ENCODE data around the gene KIRREL2. TPM values are rescaled to one million over a fixed set of nuclear protein-coding genes. Genes with fewer than 3 reads are reported as not detected.

KIRREL2 gene
- total and polyA plus RNA-seq, 2 of the 8 experiments (the other 6 are each of a cell fraction or from before 2014, with no cell fraction given): 2.4 to 4.6 TPM

DNA sequence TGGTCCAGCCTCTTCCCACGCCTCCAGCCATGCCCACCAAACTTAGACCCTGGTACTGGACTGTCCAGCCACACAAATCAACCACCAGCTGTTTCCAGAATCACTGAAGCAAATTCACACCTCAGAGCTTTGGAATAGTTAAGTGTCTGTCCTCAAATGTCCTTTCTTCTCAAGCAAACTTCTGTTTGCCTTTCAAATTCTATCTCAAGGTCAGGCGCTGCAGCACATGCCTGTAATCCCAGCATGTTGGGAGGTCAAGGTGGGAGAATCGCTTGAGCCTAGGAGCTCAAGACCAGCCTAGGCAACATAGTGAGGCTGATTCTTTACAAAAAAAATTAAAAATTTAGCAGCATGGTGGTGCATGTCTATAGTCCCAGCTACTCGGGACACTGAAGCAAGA lies 24.7 kb upstream of the KIRREL2 start:
- Histone ChIP-seq H2AK5ac (ENCODE audit: low read depth, low read length) (no peak overlapping the region), H3K4me1 (replicated peaks in 1 of 4; ENCODE audit: control insufficient read depth in 3 of 4, insufficient read depth in 4 of 4, low read length in 3 of 4) (no peaks in the 10 kb centered on the region; a peak in 2 of 7 replicates), H3K79me2 (ENCODE audit: control insufficient read depth in 1 of 2, insufficient read depth in 2 of 2, low read length in 2 of 2) (no peaks in the 10 kb centered on the region), H3K23ac (ENCODE audit: insufficient read length) (no peak overlapping the region), H3K27me3 (replicated peaks in 1 of 4; ENCODE audit: control insufficient read depth in 3 of 4, extremely low read depth in 1 of 4, insufficient read depth in 3 of 4, low read length in 3 of 4) (no peaks in the 10 kb centered on the region; a peak in 1 of 7 replicates), H3K79me1 (ENCODE audit: low read depth, low read length) (no peaks in the 10 kb centered on the region), H3K4me2 (ENCODE audit: insufficient read depth in 1 of 2, low read depth in 2 of 2, low read length in 2 of 2) (no peak overlapping the region), H2BK20ac (ENCODE audit: low read length) (no peak overlapping the region), H4K91ac (replicated peaks; ENCODE audit: insufficient read length, low read length) (peak overlapping the region; percentile 12), H2BK120ac (replicated peaks; ENCODE audit: low read depth, low read length) (no peak overlapping the region), H4K20me1 (replicated peaks in 1 of 2; ENCODE audit: control insufficient read depth in 1 of 2, insufficient read depth in 2 of 2, low read length in 2 of 2) (no peaks in the 10 kb centered on the region), H3K14ac (ENCODE audit: insufficient read length) (no peak overlapping the region), H2BK5ac (ENCODE audit: low read depth, low read length) (no peak overlapping the region), H3K23me2 (ENCODE audit: low read depth, low read length) (no peaks in the 10 kb centered on the region), H3K56ac (replicated peaks; ENCODE audit: insufficient read length, low read depth, low read length) (no peak overlapping the region), H2BK15ac (ENCODE audit: low read length) (no peak overlapping the region), H3K27ac (ENCODE audit: low read depth, low read length) (no peak overlapping the region), H2BK12ac (ENCODE audit: low read depth, low read length) (no peak overlapping the region), H3K18ac (ENCODE audit: extremely low read depth, low read length) (no peak overlapping the region), H3K9ac (replicated peaks in 1 of 4; ENCODE audit: extremely low read depth in 1 of 4, low read depth in 3 of 4, low read length in 3 of 4) (no peak overlapping the region), H4K8ac (ENCODE audit: extremely low read depth, insufficient read depth, low read length) (no peak overlapping the region), H3K36me3 (ENCODE audit: control insufficient read depth in 2 of 4, insufficient read depth in 4 of 4, low read length in 3 of 4) (no peaks in the 10 kb centered on the region), H3K4me3 (ENCODE audit: extremely low read depth in 1 of 4, insufficient read depth in 2 of 4, low read depth in 3 of 4, low read length in 4 of 4) (no peak overlapping the region), H4K5ac (ENCODE audit: insufficient read length, low read depth, low read length) (no peak overlapping the region), H2AFZ (ENCODE audit: low read length) (no peak overlapping the region), H3K4ac (replicated peaks; ENCODE audit: insufficient read length, low read depth, low read length) (no peak overlapping the region), H3K9me3 (ENCODE audit: insufficient read depth in 2 of 2, low read depth in 1 of 2, low read length in 1 of 2) (no peaks in the 10 kb centered on the region)
- 78% methylated on average over 4 of the region's 4 CpGs; no CpG with 5 or more reads in 1 of the 2 experiments for WGBS, 2 experiments (ENCODE audit: extremely low coverage in 1 of 2, insufficient coverage in 1 of 2, insufficient read length in 1 of 2, insufficient replicate concordance in 2 of 2, low coverage in 1 of 2, low lambda C conversion rate in 2 of 2, missing lambda C conversion rate in 1 of 2)
- no peak for DNase-seq (ENCODE audit: low read depth in 1 of 2, low spot score in 2 of 2)
- no peak for FAIRE-seq
- ChIA-PET CTCF (ENCODE audit: partially characterized antibody) (interaction anchor here (1.1 to 3.1 kb wide), 2 partner anchors 12 to 39 kb away, joined by 3 to 10 read pairs; no protein-coding TSS in a partner anchor), POLR2A (ENCODE audit: partially characterized antibody) (no interaction called here)
- TF ChIP-seq JUND (IDR thresholded peaks at IDR 0.05; ENCODE audit: low read length): no peak
- TF ChIP-seq BACH1 (IDR thresholded peaks at IDR 0.05; ENCODE audit: low read length): no peak
- no peak for TF ChIP-seq EP300 (IDR thresholded peaks at IDR 0.05; ENCODE audit: borderline replicate concordance in 1 of 2, low read depth in 2 of 2, low read length in 2 of 2)
- TF ChIP-seq TAF1 (IDR thresholded peaks at IDR 0.05; ENCODE audit: low read depth, low read length): no peak
- TF ChIP-seq POLR2AphosphoS5 (IDR thresholded peaks at IDR 0.05; ENCODE audit: low read depth, low read length): no peak
- TF ChIP-seq, protein P1, sequence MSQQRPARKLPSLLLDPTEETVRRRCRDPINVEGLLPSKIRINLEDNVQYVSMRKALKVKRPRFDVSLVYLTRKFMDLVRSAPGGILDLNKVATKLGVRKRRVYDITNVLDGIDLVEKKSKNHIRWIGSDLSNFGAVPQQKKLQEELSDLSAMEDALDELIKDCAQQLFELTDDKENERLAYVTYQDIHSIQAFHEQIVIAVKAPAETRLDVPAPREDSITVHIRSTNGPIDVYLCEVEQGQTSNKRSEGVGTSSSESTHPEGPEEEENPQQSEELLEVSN (IDR thresholded peaks at IDR 0.05): no peak
- TF ChIP-seq TCF12 (IDR thresholded peaks at IDR 0.05; ENCODE audit: low read depth, low read length): no peak
- TF ChIP-seq NANOG (IDR thresholded peaks at IDR 0.05; ENCODE audit: insufficient read depth, low read depth, low read length, poor library complexity, severe bottlenecking): no peak
- no peak for TF ChIP-seq CHD1 (IDR thresholded peaks at IDR 0.05; ENCODE audit: low read depth, low read length)
- TF ChIP-seq BRCA1 (IDR thresholded peaks at IDR 0.05; ENCODE audit: low read depth, low read length): no peak
- no peak for TF ChIP-seq ZNF274 (IDR thresholded peaks at IDR 0.05; ENCODE audit: borderline replicate concordance, extremely low read depth, low read length)
- TF ChIP-seq RNF2 (IDR thresholded peaks at IDR 0.05; ENCODE audit: borderline replicate concordance, low read depth, low read length, missing control alignments, poor library complexity, severe bottlenecking): no peak

All from H1 (cell line).